ENCODE data around the gene STXBP5L.

GRCh38 chr3:121165397-121165837 is 257.4 kb downstream of the STXBP5L start:
- TF ChIP-seq EP300 (IDR thresholded peaks at IDR 0.05; ENCODE audit: borderline replicate concordance in 1 of 2, low read depth in 1 of 2, low read length in 1 of 2) (no peak), CHD2 (IDR thresholded peaks at IDR 0.05; ENCODE audit: low read length, partially characterized antibody) (no peak), CTCF (IDR thresholded peaks at IDR 0.05) (no peak), NFIC (IDR thresholded peaks at IDR 0.05; ENCODE audit: borderline replicate concordance) (no peak)
